CD1c-positive myeloid dendritic cell (primary cell): ENCODE data around the gene TMEM178B.

ENCODE experiments used
- DNase-seq: peaks from one replicate; pipeline ENCODE4 v3.0.0-alpha.2; 2016; ENCODE audit errors: extremely low spot score

TMEM178B gene

GRCh38 chr7:141527076-141527475, 453.2 kb downstream of the TMEM178B start:
- DNase-seq: no peak

- DNase-seq: no peak
These were observed 454.5 kb downstream of the TMEM178B start for GRCh38 chr7:141528399-141528798.
